IMR-90 (cell line): ENCODE results near the gene PPP2R5E.

ENCODE experiments used
- CHD1 ChIP-seq: IDR thresholded peaks from 2 replicates; pipeline ENCODE4 v1.6.1; 2012; ENCODE audit warnings: low read depth, low read length, improper control_type of control experiment
- ELK1 ChIP-seq: fragments of 150-350 bp; IDR thresholded peaks from 2 replicates; pipeline ENCODE4 v1.6.1; 2016; ENCODE audit warnings: low read depth, mild to moderate bottlenecking, low read length, moderate library complexity, borderline replicate concordance
- FOS ChIP-seq: fragments of 150-350 bp; IDR thresholded peaks from 2 replicates; pipeline ENCODE4 v1.6.1; 2016; ENCODE audit warnings: low read depth, low read length
- MAFK ChIP-seq: IDR thresholded peaks from 2 replicates; pipeline ENCODE4 v1.6.1; 2012; ENCODE audit warnings: low read depth, low read length, improper control_type of control experiment
- MXI1 ChIP-seq: IDR thresholded peaks from 2 replicates; pipeline ENCODE4 v1.6.1; 2012; ENCODE audit warnings: low read depth, mild to moderate bottlenecking, low read length, moderate library complexity, borderline replicate concordance
- NFE2L2 ChIP-seq: fragments of 150-350 bp; IDR thresholded peaks from 2 replicates; pipeline ENCODE4 v1.6.1; 2016; ENCODE audit warnings: low read depth, mild to moderate bottlenecking, low read length
- POLR2A ChIP-seq: IDR thresholded peaks from 2 replicates; pipeline ENCODE4 v1.6.1; 2012; ENCODE audit warnings: mild to moderate bottlenecking, low read depth, low read length
- RAD21 ChIP-seq: IDR thresholded peaks from 2 replicates; pipeline ENCODE4 v1.6.1; 2012; ENCODE audit warnings: low read length, improper control_type of control experiment
- RFX5 ChIP-seq: IDR thresholded peaks from 2 replicates; pipeline ENCODE4 v1.8.0; 2012; ENCODE audit warnings: low read depth, mild to moderate bottlenecking, low read length, moderate library complexity
- SMC3 ChIP-seq: fragments of 150-350 bp; IDR thresholded peaks from 2 replicates; pipeline ENCODE4 v1.6.1; 2016; ENCODE audit warnings: low read depth, mild to moderate bottlenecking, antibody characterized with exemption, low read length, moderate library complexity
- TF ChIP-seq, protein P1 (sequence below): conservative IDR thresholded peaks from 2 replicates; pipeline ENCODE4 v1.5.1; 2012; ENCODE audit warnings: mild to moderate bottlenecking, low read depth, low read length, improper control_type of control experiment
- TF ChIP-seq, protein P2 (sequence below): fragments of 150-350 bp; IDR thresholded peaks from 2 replicates; pipeline ENCODE4 v1.6.1; 2017; ENCODE audit warnings: mild to moderate bottlenecking, antibody characterized with exemption, low read length, low read depth

DNA sequence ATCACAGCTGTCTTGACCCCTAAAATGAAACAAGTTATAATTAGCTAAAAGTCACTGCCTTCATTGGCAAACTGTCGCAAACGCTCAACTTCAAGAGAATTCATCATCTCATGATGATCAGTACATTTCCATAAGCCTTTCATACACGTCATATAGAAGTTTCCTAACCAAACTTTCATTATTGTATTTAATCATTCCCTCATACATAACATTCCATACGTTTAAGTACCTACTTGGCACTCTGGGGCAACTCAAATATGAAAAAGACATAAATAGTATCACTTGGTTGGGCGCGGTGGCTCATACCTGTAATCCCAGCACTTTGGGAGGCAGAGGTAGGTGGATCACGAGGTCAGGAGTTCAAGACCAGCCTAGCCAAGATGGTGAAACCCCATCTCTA lies 12.4 kb upstream of the PPP2R5E start:
- TF ChIP-seq CHD1 (no peak), SMC3 (no peak), POLR2A (no peak), RAD21 (no peak), MXI1 (no peak), RFX5 (no peak), NFE2L2 (no peak), MAFK (no peak), ELK1 (no peak), FOS (no peak)
- TF ChIP-seq, protein P1, sequence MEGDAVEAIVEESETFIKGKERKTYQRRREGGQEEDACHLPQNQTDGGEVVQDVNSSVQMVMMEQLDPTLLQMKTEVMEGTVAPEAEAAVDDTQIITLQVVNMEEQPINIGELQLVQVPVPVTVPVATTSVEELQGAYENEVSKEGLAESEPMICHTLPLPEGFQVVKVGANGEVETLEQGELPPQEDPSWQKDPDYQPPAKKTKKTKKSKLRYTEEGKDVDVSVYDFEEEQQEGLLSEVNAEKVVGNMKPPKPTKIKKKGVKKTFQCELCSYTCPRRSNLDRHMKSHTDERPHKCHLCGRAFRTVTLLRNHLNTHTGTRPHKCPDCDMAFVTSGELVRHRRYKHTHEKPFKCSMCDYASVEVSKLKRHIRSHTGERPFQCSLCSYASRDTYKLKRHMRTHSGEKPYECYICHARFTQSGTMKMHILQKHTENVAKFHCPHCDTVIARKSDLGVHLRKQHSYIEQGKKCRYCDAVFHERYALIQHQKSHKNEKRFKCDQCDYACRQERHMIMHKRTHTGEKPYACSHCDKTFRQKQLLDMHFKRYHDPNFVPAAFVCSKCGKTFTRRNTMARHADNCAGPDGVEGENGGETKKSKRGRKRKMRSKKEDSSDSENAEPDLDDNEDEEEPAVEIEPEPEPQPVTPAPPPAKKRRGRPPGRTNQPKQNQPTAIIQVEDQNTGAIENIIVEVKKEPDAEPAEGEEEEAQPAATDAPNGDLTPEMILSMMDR, result no peak
- TF ChIP-seq, protein P2, sequence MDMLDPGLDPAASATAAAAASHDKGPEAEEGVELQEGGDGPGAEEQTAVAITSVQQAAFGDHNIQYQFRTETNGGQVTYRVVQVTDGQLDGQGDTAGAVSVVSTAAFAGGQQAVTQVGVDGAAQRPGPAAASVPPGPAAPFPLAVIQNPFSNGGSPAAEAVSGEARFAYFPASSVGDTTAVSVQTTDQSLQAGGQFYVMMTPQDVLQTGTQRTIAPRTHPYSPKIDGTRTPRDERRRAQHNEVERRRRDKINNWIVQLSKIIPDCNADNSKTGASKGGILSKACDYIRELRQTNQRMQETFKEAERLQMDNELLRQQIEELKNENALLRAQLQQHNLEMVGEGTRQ, result no peak
